Measurements from ENCODE around the gene ZYG11A. TPM values are rescaled to one million over a fixed set of nuclear protein-coding genes. Genes with fewer than 3 reads are reported as not detected.

Gene ZYG11A
- total and polyA plus RNA-seq, 2 of the 13 experiments (the other 11 are each of a cell fraction or from before 2014, with no cell fraction given) = not detected

GRCh38 chr1:52842643-52843310 is at the start of gene ZYG11A (continued):
- TF ChIP-seq CEBPZ (IDR thresholded peaks at IDR 0.05; ENCODE audit: low read length) (no peak), SRSF4 (IDR thresholded peaks at IDR 0.05; ENCODE audit: low read depth, low read length, poor library complexity, severe bottlenecking) (no peak), HOXA7 (CRISPR knock-in tag; IDR thresholded peaks at IDR 0.05) (no peak), ZZZ3 (CRISPR knock-in tag; IDR thresholded peaks at IDR 0.05; ENCODE audit: borderline replicate concordance) (no peak), MTA3 (CRISPR knock-in tag; IDR thresholded peaks at IDR 0.05) (no peak), TFDP1 (CRISPR knock-in tag; IDR thresholded peaks at IDR 0.05; ENCODE audit: borderline replicate concordance) (peak; percentile 89), AFF4 (CRISPR knock-in tag; IDR thresholded peaks at IDR 0.05) (no peak), ZNF770 (CRISPR knock-in tag; IDR thresholded peaks at IDR 0.05) (no peak), KDM5B (CRISPR knock-in tag; IDR thresholded peaks at IDR 0.05; ENCODE audit: borderline replicate concordance) (peak; percentile 27; the same call in 1 of the 2 replicates), CHD2 (IDR thresholded peaks at IDR 0.05; ENCODE audit: low read depth, low read length) (peak; percentile 92), ARID5B (CRISPR knock-in tag; IDR thresholded peaks at IDR 0.05) (no peak)

All from HepG2 (cell line).